Caco-2 (cell line): ENCODE measurements around the gene SEMA3F. TPM values are rescaled to one million over a fixed set of nuclear protein-coding genes. Genes with fewer than 3 reads are reported as not detected.

ENCODE experiments used
- BruUV-seq: library from RNA; stranded (reverse); fragments of 400-500 nt; replicated peaks from 2 replicates; lab custom pipeline; 2021; lab: Mats Ljungman, UMichigan
- CTCF ChIA-PET: fragments of 300-600 bp; sonication (Branson Sonifier 250); formaldehyde crosslinking; loops from one replicate; lab custom pipeline; 2022; ENCODE audit warnings: antibody characterized with exemption; lab: Charles Lee
- POLR2A ChIA-PET: fragments of 300-600 bp; sonication (Branson Sonifier 250); formaldehyde crosslinking; loops from one replicate; lab custom pipeline; 2022; ENCODE audit warnings: antibody characterized with exemption; lab: Charles Lee
- DNase-seq, 2 experiments: peaks; one replicate each; pipeline versions ENCODE4 v3.0.0 to v3.0.0-alpha.2; 2020 to 2022
- H3K27me3 ChIP-seq: replicated peaks from 2 replicates; pipeline ENCODE4 v1.6.0; 2011; ENCODE audit warnings: low read length; ENCODE audit not compliant: control insufficient read depth, insufficient read depth
- H3K36me3 ChIP-seq: 2 replicates; pipeline ENCODE4 v1.5.1; 2011; ENCODE audit warnings: low read length; ENCODE audit not compliant: control insufficient read depth, insufficient read depth
- H3K4me1 ChIP-seq: fragments of 250-450 bp; sonication (Bioruptor Pico); 2 replicates; pipeline ENCODE4 v1.5.1; 2020; ENCODE audit warnings: mild to moderate bottlenecking
- H3K4me3 ChIP-seq: 2 replicates; pipeline ENCODE4 v1.5.1; 2011; ENCODE audit warnings: low read depth, mild to moderate bottlenecking, control low read depth, low read length
- H3K9me3 ChIP-seq: fragments of 250-450 bp; sonication (Bioruptor Pico); 2 replicates; pipeline ENCODE4 v1.5.1; 2020; ENCODE audit warnings: mild to moderate bottlenecking, moderate library complexity
- H3K27ac Mint-ChIP-seq: one replicate; pipeline ENCODE4 v1.8.0; 2022; ENCODE audit warnings: mixed read lengths; ENCODE audit not compliant: unreplicated experiment
- H3K27me3 Mint-ChIP-seq: one replicate; pipeline ENCODE4 v1.8.0; 2022; ENCODE audit warnings: mixed read lengths; ENCODE audit not compliant: insufficient read depth, unreplicated experiment
- H3K36me3 Mint-ChIP-seq: one replicate; pipeline ENCODE4 v1.8.0; 2022; ENCODE audit warnings: mild to moderate bottlenecking, mixed read lengths; ENCODE audit not compliant: insufficient read depth, unreplicated experiment
- H3K4me1 Mint-ChIP-seq: one replicate; pipeline ENCODE4 v1.8.0; 2022; ENCODE audit warnings: low read depth, mixed read lengths; ENCODE audit not compliant: unreplicated experiment
- H3K4me3 Mint-ChIP-seq: one replicate; pipeline ENCODE4 v1.8.0; 2022; ENCODE audit warnings: mild to moderate bottlenecking, moderate library complexity, mixed read lengths; ENCODE audit not compliant: unreplicated experiment
- H3K9me3 Mint-ChIP-seq: one replicate; pipeline ENCODE4 v1.8.0; 2022; ENCODE audit warnings: mixed read lengths; ENCODE audit not compliant: unreplicated experiment
- CTCF ChIP-seq, 2 experiments: fragments of 200-600 bp in 1 of 2; IDR thresholded peaks; 1 replicate in 1 of 2; 2 replicates in 1 of 2; pipeline versions ENCODE4 v1.5.1 to v1.8.0; 2011 to 2022; ENCODE audit warnings: antibody characterized with exemption in 1 of 2, control low read depth in 1 of 2, inconsistent platforms in 1 of 2, low read depth in 1 of 2, low read length in 1 of 2, mild to moderate bottlenecking in 1 of 2, moderate library complexity in 1 of 2; ENCODE audit not compliant: insufficient read depth in 1 of 2, severe bottlenecking in 1 of 2, unreplicated experiment in 1 of 2
- intact Hi-C: fragments of 100-400 bp; cut with micrococcal nuclease; formaldehyde crosslinking; loops from one replicate; pipeline ENCODE4 v1.10.0; 2022; ENCODE audit not compliant: unreplicated experiment
- total RNA-seq: library from RNA; stranded (reverse); gene quantifications from 2 replicates; pipeline ENCODE4 v1.2.3, GENCODE V29; 2022

Gene SEMA3F
- total RNA-seq, 1 experiment from 2014 or later = 16.5 TPM

GRCh38 chr3:50211930-50212329, 56.8 kb downstream of the SEMA3F start:
- Histone ChIP-seq H3K36me3 (no peaks in the 10 kb centered on the region; the same call in 1 of the 2 replicates), H3K4me3 (no peak overlapping the region), H3K27me3 (no peaks in the 10 kb centered on the region), H3K4me1 (peaks cover 22% of the 10 kb centered on the region), H3K9me3 (no peaks in the 10 kb centered on the region)
- Mint-ChIP-seq H3K4me1 (peaks cover 12% of the 10 kb centered on the region), H3K27ac (no peak overlapping the region), H3K9me3 (no peaks in the 10 kb centered on the region), H3K27me3 (no peaks in the 10 kb centered on the region), H3K36me3 (peaks cover 4% of the 10 kb centered on the region), H3K4me3 (no peak overlapping the region)
- no peak for DNase-seq
- CTCF ChIA-PET = interaction anchor here (1.1 to 2.6 kb wide), 6 partner anchors 9 to 48 kb away, joined by 3 to 23 read pairs (median 8); no protein-coding TSS in a partner anchor
- POLR2A ChIA-PET = no interaction called here
- no TSS peak for BruUV-seq
- TF ChIP-seq CTCF (IDR thresholded peaks at IDR 0.05; ENCODE audit: insufficient read depth in 1 of 2, low read depth in 1 of 2, low read length in 1 of 2, severe bottlenecking in 1 of 2, unreplicated experiment in 1 of 2) = no peak
- intact Hi-C loops = loop anchor here (2.0 kb wide), 1 partner anchor 17 kb away; no protein-coding TSS in a partner anchor

- H3K27ac Mint-ChIP-seq = no peak overlapping the region
- CTCF ChIA-PET = interaction anchor here (1.1 to 2.6 kb wide), 5 partner anchors 9 to 17 kb away, joined by 3 to 23 read pairs (median 11); no protein-coding TSS in a partner anchor
Measured at GRCh38 chr3:50212502-50212901, 57.4 kb downstream of the SEMA3F start.

GRCh38 chr3:50212971-50213370, 57.8 kb downstream of the SEMA3F start:
- Mint-ChIP-seq H3K27ac (no peak overlapping the region), H3K27me3 (no peaks in the 10 kb centered on the region), H3K4me3 (no peak overlapping the region), H3K4me1 (peaks cover 12% of the 10 kb centered on the region), H3K36me3 (peaks cover 9% of the 10 kb centered on the region), H3K9me3 (no peaks in the 10 kb centered on the region)
- Histone ChIP-seq H3K27me3 (no peaks in the 10 kb centered on the region), H3K4me1 (peaks cover 22% of the 10 kb centered on the region), H3K4me3 (no peak overlapping the region), H3K36me3 (peaks cover 1% of the 10 kb centered on the region; the same call in 1 of the 2 replicates), H3K9me3 (no peaks in the 10 kb centered on the region)
- BruUV-seq = no TSS peak
- TF ChIP-seq CTCF (IDR thresholded peaks at IDR 0.05; ENCODE audit: insufficient read depth in 1 of 2, low read depth in 1 of 2, low read length in 1 of 2, severe bottlenecking in 1 of 2, unreplicated experiment in 1 of 2) = no peak
- intact Hi-C loops = no loop called here
- ChIA-PET POLR2A (no interaction called here), CTCF (interaction anchor here (1.7 kb wide), 1 partner anchor 10 kb away, joined by 6 read pairs; no protein-coding TSS in a partner anchor)
- no peak for DNase-seq

More at GRCh38 chr3:50212502-50212901, 57.4 kb downstream of the SEMA3F start:
- BruUV-seq = no TSS peak
- H3K4me3 Mint-ChIP-seq = no peak overlapping the region
- Histone ChIP-seq H3K9me3 (no peaks in the 10 kb centered on the region), H3K36me3 (no peaks in the 10 kb centered on the region; the same call in 1 of the 2 replicates), H3K4me1 (peaks cover 22% of the 10 kb centered on the region), H3K4me3 (no peak overlapping the region), H3K27me3 (no peaks in the 10 kb centered on the region)
- POLR2A ChIA-PET = no interaction called here
- DNase-seq = no peak
- H3K36me3 Mint-ChIP-seq = peaks cover 6% of the 10 kb centered on the region
- intact Hi-C loops = no loop called here
- H3K4me1 Mint-ChIP-seq = peaks cover 12% of the 10 kb centered on the region
- no peaks in the 10 kb centered on the region for H3K27me3 Mint-ChIP-seq
- no peaks in the 10 kb centered on the region for H3K9me3 Mint-ChIP-seq
- TF ChIP-seq CTCF (IDR thresholded peaks at IDR 0.05; ENCODE audit: insufficient read depth in 1 of 2, low read depth in 1 of 2, low read length in 1 of 2, severe bottlenecking in 1 of 2, unreplicated experiment in 1 of 2) = peak in 1 of 2 experiments; percentile 26
